ENCODE results near the gene SCAP. TPM values are rescaled to one million over a fixed set of nuclear protein-coding genes. Genes with fewer than 3 reads are reported as not detected.
"Not testable (repeated sequence)": the region's sequence is repeated elsewhere in the genome, so short reads cannot be mapped to it uniquely, and the experiment has no call there.

Gene SCAP
- total RNA-seq, 2 experiments from 2014 or later = 57.5 to 60.7 TPM

- CTCF ChIA-PET = interaction anchor here (2.0 kb wide), 1 partner anchor 58 kb away, joined by 9 read pairs; no protein-coding TSS in a partner anchor
- Mint-ChIP-seq H3K27ac (no peak overlapping the region), H3K4me3 (no peak overlapping the region), H3K27me3 (ENCODE audit: low read depth) (no peaks in the 10 kb centered on the region), H3K36me3 (ENCODE audit: low read depth) (peaks cover 3% of the 10 kb centered on the region), H3K4me1 (ENCODE audit: low read depth) (peaks cover 15% of the 10 kb centered on the region), H3K9me3 (ENCODE audit: insufficient read depth) (no peaks in the 10 kb centered on the region)
- ATAC-seq (no peak), DNase-seq (no peak)
- POLR2A ChIA-PET = no interaction called here
These were observed 4.1 kb upstream of the SCAP start for GRCh38 chr3:47479826-47480160.

- POLR2A ChIA-PET = no interaction called here
- Mint-ChIP-seq H3K4me1 (ENCODE audit: low read depth) (peaks cover 29% of the 10 kb centered on the region), H3K36me3 (ENCODE audit: low read depth) (peaks cover 3% of the 10 kb centered on the region), H3K4me3 (no peak overlapping the region), H3K9me3 (ENCODE audit: insufficient read depth) (no peaks in the 10 kb centered on the region), H3K27ac (no peak overlapping the region), H3K27me3 (ENCODE audit: low read depth) (no peaks in the 10 kb centered on the region)
- CTCF ChIA-PET = interaction anchor here (2.6 to 4.8 kb wide), 2 partner anchors 56 to 59 kb away, joined by 9 to 100 read pairs; no protein-coding TSS in a partner anchor
- ATAC-seq (no peak), DNase-seq (no peak)
These were observed 2.3 kb upstream of the SCAP start for GRCh38 chr3:47478022-47478421.

- no peaks in the 10 kb centered on the region for H3K9me3 Mint-ChIP-seq (ENCODE audit: insufficient read depth)
- CTCF ChIA-PET = interaction anchor here (0.7 to 4.8 kb wide), 11 partner anchors 10 to 324 kb away, joined by 3 to 100 read pairs (median 4); partner anchors contain the start of genes ELP6 and PTPN23
- DNase-seq = no peak
- peaks cover 31% of the 10 kb centered on the region for H3K4me1 Mint-ChIP-seq (ENCODE audit: low read depth)
- no peaks in the 10 kb centered on the region for H3K27me3 Mint-ChIP-seq (ENCODE audit: low read depth)
- H3K36me3 Mint-ChIP-seq (ENCODE audit: low read depth) = peaks cover 3% of the 10 kb centered on the region
- no peak for ATAC-seq
- H3K27ac Mint-ChIP-seq = peak overlapping the region; percentile 60
- POLR2A ChIA-PET = interaction anchor here (0.7 to 0.9 kb wide), 3 partner anchors 53 to 151 kb away, joined by 3 read pairs; no protein-coding TSS in a partner anchor
- peak overlapping the region; percentile 93 for H3K4me3 Mint-ChIP-seq
These were observed 981 bp upstream of the SCAP start for GRCh38 chr3:47476644-47477199.

- H3K27ac Mint-ChIP-seq = peak overlapping the region; percentile 87
- CTCF ChIA-PET = interaction anchor here (0.7 to 4.8 kb wide), 11 partner anchors 10 to 324 kb away, joined by 3 to 100 read pairs (median 4); partner anchors contain the start of genes ELP6 and PTPN23
- no peak for DNase-seq
- peaks cover 31% of the 10 kb centered on the region for H3K4me1 Mint-ChIP-seq (ENCODE audit: low read depth)
- H3K4me3 Mint-ChIP-seq = peak overlapping the region; percentile 93
- peaks cover 3% of the 10 kb centered on the region for H3K36me3 Mint-ChIP-seq (ENCODE audit: low read depth)
- no peaks in the 10 kb centered on the region for H3K27me3 Mint-ChIP-seq (ENCODE audit: low read depth)
- H3K9me3 Mint-ChIP-seq (ENCODE audit: insufficient read depth) = no peaks in the 10 kb centered on the region
- POLR2A ChIA-PET = interaction anchor here (0.7 to 1.5 kb wide), 4 partner anchors 34 to 151 kb away, joined by 3 to 4 read pairs (median 3); no protein-coding TSS in a partner anchor
- no peak for ATAC-seq
These were observed 537 bp upstream of the SCAP start for GRCh38 chr3:47476330-47476626.

- Mint-ChIP-seq H3K36me3 (ENCODE audit: low read depth) (peaks cover 6% of the 10 kb centered on the region), H3K9me3 (ENCODE audit: insufficient read depth) (no peaks in the 10 kb centered on the region)
These were observed 642 bp downstream of the SCAP start for GRCh38 chr3:47475029-47475569.

GRCh38 chr3:47473391-47473790 lies 2.4 kb downstream of the SCAP start:
- Mint-ChIP-seq H3K27ac (no peak overlapping the region), H3K9me3 (ENCODE audit: insufficient read depth) (no peaks in the 10 kb centered on the region), H3K4me1 (ENCODE audit: low read depth) (peaks cover 31% of the 10 kb centered on the region), H3K36me3 (ENCODE audit: low read depth) (peaks cover 14% of the 10 kb centered on the region), H3K4me3 (peak overlapping the region; percentile 38), H3K27me3 (ENCODE audit: low read depth) (no peaks in the 10 kb centered on the region)
- DNase-seq = no peak
- ATAC-seq = no peak
- CTCF ChIA-PET = interaction anchor here (1.6 kb wide), 1 partner anchor 52 kb away, joined by 8 read pairs; no protein-coding TSS in a partner anchor
- POLR2A ChIA-PET = no interaction called here

More at GRCh38 chr3:47475029-47475569, 642 bp downstream of the SCAP start:
- peak; percentile 30 for DNase-seq
- ChIA-PET CTCF (interaction anchor here (0.7 to 4.8 kb wide), 6 partner anchors 8 to 59 kb away, joined by 3 to 100 read pairs (median 6); no protein-coding TSS in a partner anchor), POLR2A (interaction anchor here (0.8 to 1.5 kb wide), 6 partner anchors 35 to 307 kb away, joined by 3 to 10 read pairs (median 4); partner anchors contain the start of genes ELP6, PTPN23 and SMARCC1)
- Mint-ChIP-seq H3K4me1 (ENCODE audit: low read depth) (peaks cover 31% of the 10 kb centered on the region), H3K27ac (peak overlapping the region; percentile 80), H3K4me3 (peak overlapping the region; percentile 93), H3K27me3 (ENCODE audit: low read depth) (no peaks in the 10 kb centered on the region)
- ATAC-seq = no peak

GRCh38 chr3:47469616-47470015 lies 6.1 kb downstream of the SCAP start:
- no peak for DNase-seq
- Mint-ChIP-seq H3K9me3 (ENCODE audit: insufficient read depth) (no peaks in the 10 kb centered on the region), H3K27me3 (ENCODE audit: low read depth) (no peaks in the 10 kb centered on the region), H3K27ac (no peak overlapping the region), H3K4me1 (ENCODE audit: low read depth) (peaks cover 22% of the 10 kb centered on the region), H3K36me3 (ENCODE audit: low read depth) (peaks cover 35% of the 10 kb centered on the region), H3K4me3 (no peak overlapping the region)
- ATAC-seq = no peak
- ChIA-PET CTCF (interaction anchor here (1.6 kb wide), 1 partner anchor 48 kb away, joined by 8 read pairs; no protein-coding TSS in a partner anchor), POLR2A (no interaction called here)

- Mint-ChIP-seq H3K4me1 (ENCODE audit: low read depth) (peaks cover 15% of the 10 kb centered on the region), H3K36me3 (ENCODE audit: low read depth) (peaks cover 39% of the 10 kb centered on the region)
- H3K9me3 Mint-ChIP-seq (ENCODE audit: insufficient read depth); CTCF ChIA-PET; H3K4me3 Mint-ChIP-seq; DNase-seq; H3K27me3 Mint-ChIP-seq (ENCODE audit: low read depth); POLR2A ChIA-PET; H3K27ac Mint-ChIP-seq; ATAC-seq: not testable (repeated sequence)
These were observed 7.4 kb downstream of the SCAP start for GRCh38 chr3:47468315-47468714.

GRCh38 chr3:47464588-47464987 lies 11.2 kb downstream of the SCAP start:
- ChIA-PET POLR2A (no interaction called here), CTCF (interaction anchor here (1.2 kb wide), 1 partner anchor 11 kb away, joined by 3 read pairs; the partner anchor contains the start of gene SCAP)
- Mint-ChIP-seq H3K4me3 (no peak overlapping the region), H3K9me3 (ENCODE audit: insufficient read depth) (peaks cover 6% of the 10 kb centered on the region), H3K27me3 (ENCODE audit: low read depth) (no peaks in the 10 kb centered on the region), H3K4me1 (ENCODE audit: low read depth) (peaks cover 13% of the 10 kb centered on the region), H3K27ac (no peak overlapping the region), H3K36me3 (ENCODE audit: low read depth) (peaks cover 44% of the 10 kb centered on the region)
- no peak for DNase-seq
- ATAC-seq = no peak

- H3K4me3 Mint-ChIP-seq; H3K4me1 Mint-ChIP-seq (ENCODE audit: low read depth); ATAC-seq; H3K27me3 Mint-ChIP-seq (ENCODE audit: low read depth); DNase-seq; H3K27ac Mint-ChIP-seq; POLR2A ChIA-PET: not testable (repeated sequence)
- CTCF ChIA-PET = interaction anchor here (2.8 kb wide), 1 partner anchor 38 kb away, joined by 10 read pairs; no protein-coding TSS in a partner anchor
- Mint-ChIP-seq H3K36me3 (ENCODE audit: low read depth) (peaks cover 16% of the 10 kb centered on the region), H3K9me3 (ENCODE audit: insufficient read depth) (peaks cover 11% of the 10 kb centered on the region)
These were observed 16.1 kb downstream of the SCAP start for GRCh38 chr3:47459534-47460085.

- Mint-ChIP-seq H3K36me3 (ENCODE audit: low read depth) (peaks cover 10% of the 10 kb centered on the region), H3K27me3 (ENCODE audit: low read depth) (no peaks in the 10 kb centered on the region), H3K4me1 (ENCODE audit: low read depth) (no peaks in the 10 kb centered on the region), H3K27ac (no peak overlapping the region), H3K9me3 (ENCODE audit: insufficient read depth) (peaks cover 11% of the 10 kb centered on the region), H3K4me3 (no peak overlapping the region)
- ChIA-PET POLR2A (no interaction called here), CTCF (interaction anchor here (0.8 to 2.8 kb wide), 3 partner anchors 14 to 36 kb away, joined by 3 to 10 read pairs (median 3); no protein-coding TSS in a partner anchor)
- ATAC-seq (no peak), DNase-seq (no peak)
These were observed 18.8 kb downstream of the SCAP start for GRCh38 chr3:47456984-47457383.
